Testis (tissue), 2 donors: ENCODE data around the gene SLC29A4.
"Not testable (repeated sequence)": the region's sequence is repeated elsewhere in the genome, so short reads cannot be mapped to it uniquely, and the experiment has no call there.

Experiments
- CTCF ChIP-seq, 3 experiments: fragments of 450-650 bp in 2 of 3; fragments of 200-600 bp in 1 of 3; sonication (generic) in 1 of 3; IDR thresholded peaks; one replicate each; pipeline ENCODE4 v1.5.1; 2016 to 2019; ENCODE audit warnings: antibody characterized with exemption in 3 of 3, mild to moderate bottlenecking in 2 of 3, moderate library complexity in 1 of 3
- POLR2A ChIP-seq: fragments of 450-650 bp; IDR thresholded peaks from one replicate; pipeline ENCODE4 v1.6.1; 2017; ENCODE audit warnings: antibody characterized with exemption, mild to moderate bottlenecking, moderate library complexity

GRCh38 chr7:5281598-5282500, 894 bp upstream of the SLC29A4 start:
- not testable (repeated sequence) for TF ChIP-seq CTCF (IDR thresholded peaks at IDR 0.05); POLR2A
